ENCODE results near the gene LNX2. TPM values are rescaled to one million over a fixed set of nuclear protein-coding genes. Genes with fewer than 3 reads are reported as not detected.

Gene LNX2
- total RNA-seq, 1 experiment from 2014 or later, result 12.1 TPM

DNA sequence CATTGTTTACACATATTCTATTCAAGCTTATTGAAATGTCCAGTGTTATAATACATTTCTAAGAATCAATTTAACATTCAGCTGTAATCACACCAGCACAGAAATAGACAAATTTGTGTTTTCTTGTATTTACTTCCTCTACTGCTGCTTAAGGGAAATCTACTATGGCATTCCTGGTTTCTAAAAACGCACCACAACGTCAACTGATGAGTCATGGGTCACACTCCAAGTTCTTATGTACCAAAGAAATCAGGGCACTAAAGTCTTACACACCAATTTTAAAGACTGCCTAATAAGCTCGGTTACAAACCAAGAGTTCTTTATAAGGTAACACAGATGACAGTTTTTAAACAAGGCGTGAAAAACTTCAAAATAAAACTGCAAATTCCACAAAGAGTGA is 13.2 kb downstream of the LNX2 start:
- no peaks in the 10 kb centered on the region for H3K36me3 ChIP-seq (ENCODE audit: control insufficient read depth in 1 of 2, insufficient read depth in 2 of 2, low read length in 2 of 2)
- H2AFZ ChIP-seq (ENCODE audit: low read depth, low read length, poor library complexity, severe bottlenecking), result no peak overlapping the region
- BruUV-seq (replicated peaks), result no TSS peak
- intact Hi-C loops (cut with micrococcal nuclease), result no loop called here
- H3K9me3 ChIP-seq (ENCODE audit: control insufficient read depth in 1 of 2, insufficient read depth in 1 of 2, low read depth in 1 of 2, low read length in 2 of 2), result no peaks in the 10 kb centered on the region
- ATAC-seq, result peak; percentile 58; the same call in 1 of the 2 replicates
- H4K20me1 ChIP-seq (ENCODE audit: insufficient read depth), result no peaks in the 10 kb centered on the region
- RAD21 ChIA-PET (ENCODE audit: low non-redundant PET in 1 of 2, low total read pairs in 2 of 2, uncharacterized antibody in 2 of 2, unreplicated experiment in 2 of 2), result no interaction called here
- peaks cover 13 to 16% of the 10 kb centered on the region in 2 experiments for H3K4me1 ChIP-seq (ENCODE audit: control insufficient read depth in 1 of 2, insufficient read depth in 2 of 2, low read length in 2 of 2)
- H3K4me3 ChIP-seq (replicated peaks in 1 of 2; ENCODE audit: low read depth in 1 of 2, low read length in 2 of 2), result peak overlapping the region in 1 of 2 experiments; percentile 5; a peak in 1 of 4 replicates
- peaks cover 83% of the 10 kb centered on the region for H3K79me2 ChIP-seq (ENCODE audit: insufficient read depth, low read length)
- H3K4me2 ChIP-seq (ENCODE audit: low read length), result peak overlapping the region; percentile 44
- H3K9me2 ChIP-seq (ENCODE audit: insufficient read depth), result no peaks in the 10 kb centered on the region
- TF ChIP-seq FOSL1 (IDR thresholded peaks at IDR 0.05; ENCODE audit: low read depth), result peak; percentile 61; the same call in 1 of the 2 replicates
- no peak for TF ChIP-seq SIN3A (IDR thresholded peaks at IDR 0.05; ENCODE audit: low read depth)
- TF ChIP-seq, protein P1, sequence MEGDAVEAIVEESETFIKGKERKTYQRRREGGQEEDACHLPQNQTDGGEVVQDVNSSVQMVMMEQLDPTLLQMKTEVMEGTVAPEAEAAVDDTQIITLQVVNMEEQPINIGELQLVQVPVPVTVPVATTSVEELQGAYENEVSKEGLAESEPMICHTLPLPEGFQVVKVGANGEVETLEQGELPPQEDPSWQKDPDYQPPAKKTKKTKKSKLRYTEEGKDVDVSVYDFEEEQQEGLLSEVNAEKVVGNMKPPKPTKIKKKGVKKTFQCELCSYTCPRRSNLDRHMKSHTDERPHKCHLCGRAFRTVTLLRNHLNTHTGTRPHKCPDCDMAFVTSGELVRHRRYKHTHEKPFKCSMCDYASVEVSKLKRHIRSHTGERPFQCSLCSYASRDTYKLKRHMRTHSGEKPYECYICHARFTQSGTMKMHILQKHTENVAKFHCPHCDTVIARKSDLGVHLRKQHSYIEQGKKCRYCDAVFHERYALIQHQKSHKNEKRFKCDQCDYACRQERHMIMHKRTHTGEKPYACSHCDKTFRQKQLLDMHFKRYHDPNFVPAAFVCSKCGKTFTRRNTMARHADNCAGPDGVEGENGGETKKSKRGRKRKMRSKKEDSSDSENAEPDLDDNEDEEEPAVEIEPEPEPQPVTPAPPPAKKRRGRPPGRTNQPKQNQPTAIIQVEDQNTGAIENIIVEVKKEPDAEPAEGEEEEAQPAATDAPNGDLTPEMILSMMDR (IDR thresholded peaks at IDR 0.05 in 2 of 3, conservative IDR thresholded peaks at IDR 0.05 in 1 of 3; ENCODE audit: borderline replicate concordance in 1 of 3, insufficient read depth in 1 of 3, low read depth in 2 of 3, low read length in 2 of 3), result no peak
- TF ChIP-seq ZNF274 (IDR thresholded peaks at IDR 0.05; ENCODE audit: low read depth, low read length), result no peak
- TF ChIP-seq SP1 (IDR thresholded peaks at IDR 0.05; ENCODE audit: low read depth), result peak; percentile 34
- TF ChIP-seq JUND (IDR thresholded peaks at IDR 0.05), result peak; percentile 51
- no peak for TF ChIP-seq TCF7L2 (IDR thresholded peaks at IDR 0.05; ENCODE audit: borderline replicate concordance, extremely low read depth, insufficient read depth, insufficient read length)
- TF ChIP-seq, protein P2, sequence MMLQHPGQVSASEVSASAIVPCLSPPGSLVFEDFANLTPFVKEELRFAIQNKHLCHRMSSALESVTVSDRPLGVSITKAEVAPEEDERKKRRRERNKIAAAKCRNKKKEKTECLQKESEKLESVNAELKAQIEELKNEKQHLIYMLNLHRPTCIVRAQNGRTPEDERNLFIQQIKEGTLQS (IDR thresholded peaks at IDR 0.05), result no peak
- no peak for TF ChIP-seq EZH2 (IDR thresholded peaks at IDR 0.05)
- no peak for TF ChIP-seq POLR2A (IDR thresholded peaks at IDR 0.05; ENCODE audit: borderline replicate concordance, extremely low read depth, insufficient read depth, insufficient read length)
- no peak for TF ChIP-seq POLR2AphosphoS5 (IDR thresholded peaks at IDR 0.05; ENCODE audit: low read depth, low read length)
- TF ChIP-seq, protein P3, sequence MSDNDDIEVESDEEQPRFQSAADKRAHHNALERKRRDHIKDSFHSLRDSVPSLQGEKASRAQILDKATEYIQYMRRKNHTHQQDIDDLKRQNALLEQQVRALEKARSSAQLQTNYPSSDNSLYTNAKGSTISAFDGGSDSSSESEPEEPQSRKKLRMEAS (IDR thresholded peaks at IDR 0.05), result no peak
- TF ChIP-seq ELF1 (IDR thresholded peaks at IDR 0.05; ENCODE audit: borderline replicate concordance, low read depth), result no peak
- no peaks in the 10 kb centered on the region for H3K27me3 ChIP-seq (ENCODE audit: insufficient read depth, low read length)
- H3K27ac ChIP-seq (ENCODE audit: low read depth, low read length), result no peak overlapping the region; the same call in 1 of the 2 replicates
- CTCF ChIA-PET, result no interaction called here
- POLR2A ChIA-PET, result interaction anchor here (3.7 kb wide), 1 partner anchor 14 kb away, joined by 11 read pairs; the partner anchor contains the start of gene LNX2
- H3K9ac ChIP-seq (ENCODE audit: low read length), result peak overlapping the region; percentile 6; the same call in 1 of the 2 replicates
- peak; percentile 56 for DNase-seq (ENCODE audit: low read depth, low spot score)
